ENCODE measurements around the gene CLDN25. TPM values are rescaled to one million over a fixed set of nuclear protein-coding genes. Genes with fewer than 3 reads are reported as not detected.

The CLDN25 gene
- total RNA-seq (not detected), polyA plus RNA-seq (not detected)
- long read RNA-seq, donor 1 = 0 reads
- long read RNA-seq, donor 2 = 0 reads

DNA sequence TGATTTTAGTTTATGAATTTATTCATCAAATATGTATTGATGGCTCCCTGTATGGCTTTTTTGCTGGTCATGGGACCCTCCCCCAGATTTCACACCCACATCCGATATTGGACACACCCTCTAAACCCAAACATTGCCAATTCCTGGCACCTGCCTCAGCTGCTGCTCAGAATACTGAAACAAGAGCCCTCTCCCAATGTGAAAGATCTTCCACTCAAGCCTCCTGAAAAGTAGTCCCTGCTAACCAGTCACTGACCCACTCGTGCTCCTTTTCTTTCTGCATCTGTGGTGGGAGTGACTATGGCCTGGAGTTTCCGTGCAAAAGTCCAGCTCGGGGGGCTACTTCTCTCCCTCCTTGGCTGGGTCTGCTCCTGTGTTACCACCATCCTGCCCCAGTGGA, at the start of gene CLDN25:
CLDN25 (plus strand) TSS at position 301 of the 400 bp plus-strand sequence; CDS start at position 301, 0 bp downstream.
- Histone ChIP-seq H3K9me3 (no peaks in the 10 kb centered on the region), H3K4me3 (no peak within 1 kb of the TSS), H3K36me3 (no peaks in the 10 kb centered on the region), H3K27me3 (replicated peaks in 1 of 7) (peaks cover 0 to 13% (median 0%) of the 10 kb centered on the region in 7 donors), H3K27ac (no peak within 1 kb of the TSS), H3K4me1 (peaks cover 0 to 5% (median 0%) of the 10 kb centered on the region in 6 donors)
- intact Hi-C loops (cut with DNase I; ENCODE audit: low total_unique reads) = no loop called here
- no peak for DNase-seq
- TF ChIP-seq POLR2A (IDR thresholded peaks at IDR 0.05) (no peak), POLR2AphosphoS5 (IDR thresholded peaks at IDR 0.05) (no peak), CTCF (IDR thresholded peaks at IDR 0.05 in 8 of 11, conservative IDR thresholded peaks at IDR 0.05 in 3 of 11) (no peak)
- 75 to 92% (median 86%) methylated on average over 4 of the region's 4 CpGs for WGBS, 5 donors

DNA sequence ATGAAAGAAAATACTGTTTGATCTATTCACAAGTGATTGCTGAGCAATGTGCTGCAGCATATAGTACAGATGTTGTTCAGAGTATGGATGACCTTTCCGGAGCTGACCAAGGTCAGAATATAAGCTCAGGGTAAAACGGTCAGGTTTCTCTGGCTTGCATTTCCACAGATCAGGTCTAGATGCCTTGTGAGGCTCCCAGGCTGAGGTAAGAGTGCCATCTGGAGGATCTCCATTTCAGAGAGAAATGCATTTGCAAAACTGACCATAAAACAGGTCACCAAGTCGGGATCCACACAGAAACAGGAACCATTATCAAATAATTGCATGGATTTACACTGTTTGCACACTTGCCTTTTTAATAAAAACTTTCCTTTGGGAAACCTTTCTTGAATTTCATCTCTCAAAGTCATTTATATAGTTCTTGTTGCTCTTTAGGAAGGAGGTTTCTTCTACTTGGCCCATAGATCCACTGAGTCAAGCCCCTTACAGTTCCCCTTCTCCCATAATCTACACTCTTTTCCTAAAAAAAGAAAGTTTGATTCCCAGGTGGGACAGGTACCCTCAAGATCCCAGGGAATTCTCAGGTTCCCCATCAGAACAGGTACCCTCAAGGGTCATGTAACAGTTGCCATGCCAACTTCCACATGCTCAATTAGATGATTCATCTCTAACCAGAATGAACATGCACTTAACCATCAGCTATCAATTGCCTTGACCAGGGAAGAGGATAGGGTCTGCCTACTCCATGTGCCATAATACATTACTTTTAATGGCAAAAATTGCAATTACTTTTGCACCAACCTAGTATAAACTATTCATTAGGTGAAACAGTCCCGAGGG, 48.5 kb upstream of the CLDN25 start:
- peaks cover 0 to 9% (median 4%) of the 10 kb centered on the region in 6 donors for H3K4me1 ChIP-seq
- no peaks in the 10 kb centered on the region for H3K27me3 ChIP-seq (replicated peaks in 1 of 7)
- intact Hi-C loops (cut with DNase I; ENCODE audit: low total_unique reads) = no loop called here
- H3K9me3 ChIP-seq = no peaks in the 10 kb centered on the region
- TF ChIP-seq CTCF (IDR thresholded peaks at IDR 0.05 in 8 of 11, conservative IDR thresholded peaks at IDR 0.05 in 3 of 11) (peak in 3 of 11 experiments; percentile 13 to 25 (median 23)), POLR2AphosphoS5 (IDR thresholded peaks at IDR 0.05) (no peak), POLR2A (IDR thresholded peaks at IDR 0.05) (no peak)
- 65 to 79% (median 76%) methylated on average over 4 of the region's 4 CpGs for WGBS, 5 donors
- H3K4me3 ChIP-seq = no peak overlapping the region
- peaks cover 0 to 55% (median 27%) of the 10 kb centered on the region in 6 donors for H3K36me3 ChIP-seq
- no peak for DNase-seq
- H3K27ac ChIP-seq = peak overlapping the region in 1 of 8 donors; percentile 22

DNA sequence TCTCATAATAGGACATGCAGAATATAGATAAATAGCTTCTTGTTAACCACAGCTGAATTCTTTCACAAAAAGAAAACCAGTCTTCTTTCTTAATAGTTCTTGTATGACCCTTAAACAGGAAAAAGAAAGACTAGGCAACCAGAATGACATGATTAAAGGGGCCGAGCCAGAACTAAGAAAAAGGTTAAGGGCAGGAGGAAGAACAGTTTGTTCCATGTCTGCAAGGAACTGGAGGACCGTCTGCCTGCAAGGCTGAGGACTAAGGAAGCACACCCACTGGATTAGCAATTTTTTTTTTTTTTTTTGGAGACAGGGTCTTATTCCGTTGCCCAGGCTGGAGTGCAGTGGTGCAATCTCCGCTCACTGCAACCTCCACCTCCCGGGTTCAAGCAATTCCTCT, 47.5 kb upstream of the CLDN25 start:
- TF ChIP-seq CTCF (IDR thresholded peaks at IDR 0.05 in 8 of 11, conservative IDR thresholded peaks at IDR 0.05 in 3 of 11) (no peak), POLR2AphosphoS5 (IDR thresholded peaks at IDR 0.05) (no peak), POLR2A (IDR thresholded peaks at IDR 0.05) (no peak)
- 80 to 93% (median 89%) methylated on average over 5 of the region's 5 CpGs for WGBS, 5 donors
- Histone ChIP-seq H3K36me3 (peaks cover 0 to 65% (median 37%) of the 10 kb centered on the region in 6 donors), H3K4me3 (no peak overlapping the region), H3K9me3 (no peaks in the 10 kb centered on the region), H3K27me3 (replicated peaks in 1 of 7) (no peaks in the 10 kb centered on the region), H3K4me1 (peaks cover 0 to 9% (median 4%) of the 10 kb centered on the region in 6 donors), H3K27ac (peak overlapping the region in 1 of 8 donors; percentile 22)
- no peak for DNase-seq
- intact Hi-C loops (cut with DNase I; ENCODE audit: low total_unique reads) = no loop called here

- no peaks in the 10 kb centered on the region for H3K27me3 ChIP-seq (replicated peaks in 1 of 7)
- peaks cover 0 to 6% (median 2%) of the 10 kb centered on the region in 6 donors for H3K4me1 ChIP-seq
- no peak overlapping the region for H3K27ac ChIP-seq
- peaks cover 0 to 100% (median 65%) of the 10 kb centered on the region in 6 donors for H3K36me3 ChIP-seq
- WGBS, 5 donors = 88 to 94% (median 92%) methylated on average over 1 of the region's 1 CpG
- TF ChIP-seq POLR2AphosphoS5 (IDR thresholded peaks at IDR 0.05) (no peak), POLR2A (IDR thresholded peaks at IDR 0.05) (no peak), CTCF (IDR thresholded peaks at IDR 0.05 in 8 of 11, conservative IDR thresholded peaks at IDR 0.05 in 3 of 11) (no peak)
- H3K9me3 ChIP-seq = no peaks in the 10 kb centered on the region
- intact Hi-C loops (cut with DNase I; ENCODE audit: low total_unique reads) = no loop called here
- H3K4me3 ChIP-seq = no peak overlapping the region
- DNase-seq = no peak
Measured at GRCh38 chr11:113736323-113736722, 43.3 kb upstream of the CLDN25 start.

Measured in spleen (tissue), 13 donors.